Coronary artery (tissue), 2 donors: Measurements from ENCODE around the gene PKD2.

Source experiments
- DNase-seq: peaks from one replicate; pipeline ENCODE4 v3.0.0-alpha.2; 2017; ENCODE audit warnings: low spot score
- H3K27ac ChIP-seq, 2 donors: fragments of 200-600 bp; sonication (generic); one replicate each; pipeline ENCODE4 v1.5.1; 2016 to 2019
- H3K4me3 ChIP-seq: fragments of 200-600 bp; sonication (generic); 2 replicates; pipeline ENCODE4 v1.5.1; 2016; ENCODE audit warnings: mild to moderate bottlenecking, moderate library complexity
- TF ChIP-seq, protein P1 (sequence below): fragments of 200-600 bp; sonication (generic); IDR thresholded peaks from one replicate; pipeline ENCODE4 v1.5.1; 2019; ENCODE audit warnings: antibody characterized with exemption

The PKD2 gene

GRCh38 chr4:88080626-88081025 is 73.2 kb downstream of the PKD2 start:
- TF ChIP-seq, protein P1, sequence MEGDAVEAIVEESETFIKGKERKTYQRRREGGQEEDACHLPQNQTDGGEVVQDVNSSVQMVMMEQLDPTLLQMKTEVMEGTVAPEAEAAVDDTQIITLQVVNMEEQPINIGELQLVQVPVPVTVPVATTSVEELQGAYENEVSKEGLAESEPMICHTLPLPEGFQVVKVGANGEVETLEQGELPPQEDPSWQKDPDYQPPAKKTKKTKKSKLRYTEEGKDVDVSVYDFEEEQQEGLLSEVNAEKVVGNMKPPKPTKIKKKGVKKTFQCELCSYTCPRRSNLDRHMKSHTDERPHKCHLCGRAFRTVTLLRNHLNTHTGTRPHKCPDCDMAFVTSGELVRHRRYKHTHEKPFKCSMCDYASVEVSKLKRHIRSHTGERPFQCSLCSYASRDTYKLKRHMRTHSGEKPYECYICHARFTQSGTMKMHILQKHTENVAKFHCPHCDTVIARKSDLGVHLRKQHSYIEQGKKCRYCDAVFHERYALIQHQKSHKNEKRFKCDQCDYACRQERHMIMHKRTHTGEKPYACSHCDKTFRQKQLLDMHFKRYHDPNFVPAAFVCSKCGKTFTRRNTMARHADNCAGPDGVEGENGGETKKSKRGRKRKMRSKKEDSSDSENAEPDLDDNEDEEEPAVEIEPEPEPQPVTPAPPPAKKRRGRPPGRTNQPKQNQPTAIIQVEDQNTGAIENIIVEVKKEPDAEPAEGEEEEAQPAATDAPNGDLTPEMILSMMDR, result no peak
- Histone ChIP-seq H3K27ac (no peak overlapping the region), H3K4me3 (no peak overlapping the region)
- DNase-seq, result no peak

DNA sequence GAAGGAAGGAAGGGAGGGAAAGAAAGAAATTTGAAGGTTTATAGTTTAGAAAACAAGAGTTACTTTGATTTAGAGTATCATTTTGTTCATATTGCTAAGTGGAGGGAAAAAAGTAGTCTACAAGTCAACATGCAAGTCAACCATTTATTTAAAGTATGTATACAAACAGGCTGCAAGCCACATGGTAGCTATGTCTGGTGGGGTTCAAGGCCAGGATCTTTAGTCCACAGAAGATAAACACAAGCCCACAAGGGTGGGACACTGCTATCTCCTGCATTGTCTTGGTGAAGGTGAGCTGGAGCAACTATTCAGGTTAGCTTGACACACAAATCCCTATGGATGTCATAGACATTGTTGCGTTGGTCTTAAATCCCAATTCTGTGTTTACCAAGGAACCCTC is 79.6 kb downstream of the PKD2 start:
- no peak overlapping the region for H3K4me3 ChIP-seq
- no peak for DNase-seq
- no peak overlapping the region for H3K27ac ChIP-seq
- TF ChIP-seq, protein P1, result no peak

DNA sequence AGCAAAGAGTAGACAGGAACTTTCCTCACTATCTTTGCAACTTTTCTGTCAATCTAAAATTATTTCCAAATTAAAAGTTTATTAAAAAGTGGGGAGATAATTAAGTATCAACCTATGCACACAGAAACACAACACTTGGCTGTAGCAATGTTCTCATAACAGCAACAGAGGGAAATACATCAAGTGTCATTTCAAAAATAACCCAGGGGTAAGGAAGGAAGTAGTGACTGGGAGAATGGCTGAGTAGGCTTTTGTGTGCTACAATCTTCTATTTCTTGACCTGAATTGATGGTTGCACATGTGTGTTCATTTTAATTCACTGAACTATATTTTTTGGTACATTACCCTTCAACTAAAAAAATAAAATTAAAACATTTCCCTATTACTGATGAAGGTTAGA is 83.5 kb downstream of the PKD2 start:
- no peak for DNase-seq
- H3K4me3 ChIP-seq, result no peak overlapping the region
- TF ChIP-seq, protein P1, result no peak
- no peak overlapping the region for H3K27ac ChIP-seq

DNA sequence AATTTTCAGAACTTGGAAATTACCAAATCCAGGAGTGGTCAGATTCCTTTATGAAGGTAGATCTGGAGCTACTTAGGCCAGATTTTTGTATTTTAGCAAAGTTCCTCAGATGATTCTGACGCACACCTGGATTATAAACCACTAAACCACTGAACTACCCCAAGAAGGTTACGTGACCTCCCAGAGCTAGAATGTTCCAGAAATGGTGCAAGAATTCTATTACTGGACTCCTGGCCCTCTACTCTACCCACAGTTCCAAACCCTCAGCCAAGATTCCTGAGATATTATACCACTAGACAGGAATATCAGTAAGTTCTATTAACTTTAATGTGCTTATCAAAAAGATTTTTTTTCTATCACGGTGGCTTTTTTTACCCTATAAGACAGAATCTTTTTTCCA is 83.9 kb downstream of the PKD2 start:
- Histone ChIP-seq H3K27ac (no peak overlapping the region), H3K4me3 (no peak overlapping the region)
- TF ChIP-seq, protein P1, result no peak
- DNase-seq, result no peak

DNA sequence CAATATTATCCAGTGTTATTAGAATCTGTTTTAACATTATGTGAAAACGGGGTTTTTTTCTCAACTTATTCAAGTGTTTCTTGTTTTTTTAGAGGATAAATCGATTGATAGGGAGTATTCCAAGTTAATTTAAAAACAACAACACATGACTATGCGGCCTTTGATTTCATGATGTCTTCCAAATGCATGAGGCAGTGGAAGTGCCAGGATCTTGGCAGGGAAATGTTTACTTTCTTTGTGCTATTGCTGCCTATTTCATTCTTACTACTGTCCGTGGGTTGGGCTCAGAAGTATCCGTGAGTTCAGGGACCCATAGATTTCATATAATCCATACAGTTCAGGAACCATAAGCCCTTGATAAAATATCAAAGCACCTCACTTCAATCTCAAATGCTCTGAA is 86.4 kb downstream of the PKD2 start:
- Histone ChIP-seq H3K27ac (no peak overlapping the region), H3K4me3 (no peak overlapping the region)
- TF ChIP-seq, protein P1, result no peak
- DNase-seq, result no peak

DNA sequence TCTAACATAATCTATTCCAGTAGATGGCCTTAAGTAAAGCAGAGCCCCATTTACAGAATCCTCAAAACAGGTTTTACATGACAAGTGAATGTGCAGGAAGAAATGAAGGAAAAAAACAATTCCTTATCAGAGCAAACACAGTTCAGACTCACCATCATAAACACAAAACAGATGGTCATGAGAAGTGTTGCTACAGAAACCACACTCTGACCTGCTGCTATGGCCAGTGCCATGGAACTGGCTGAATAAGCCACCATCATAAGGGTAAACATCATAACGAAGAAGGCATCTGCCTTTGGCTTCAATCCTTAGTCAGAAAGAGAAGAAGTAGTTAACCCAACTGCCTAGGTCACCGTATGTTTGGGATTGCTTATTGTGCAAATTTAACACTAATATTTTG is 89.9 kb downstream of the PKD2 start:
- no peak overlapping the region for H3K4me3 ChIP-seq
- TF ChIP-seq, protein P1, result no peak
- no peak overlapping the region for H3K27ac ChIP-seq
- DNase-seq, result no peak

- H3K27ac ChIP-seq, result no peak overlapping the region
- DNase-seq, result no peak
- TF ChIP-seq, protein P1, result no peak
- H3K4me3 ChIP-seq, result no peak overlapping the region
Observed at GRCh38 chr4:88097781-88098180, 90.3 kb downstream of the PKD2 start.
